Right atrium auricular region (tissue), 2 donors: ENCODE results near the gene MYH8. TPM values are rescaled to one million over a fixed set of nuclear protein-coding genes. Genes with fewer than 3 reads are reported as not detected.

ENCODE experiments used
- total RNA-seq, 2 donors: library from RNA; depleted of rRNA; stranded (reverse); fragments of >200 nt; gene quantifications; one replicate each; pipeline ENCODE4 v1.1.0, GENCODE V29; 2016

The MYH8 gene
- total RNA-seq, 2 donors from 2014 or later: not detected

Other genes starting within 250 kb of the MYH8 start
- 100 to 1,000 TPM in 1 of 2 donors, 10 to 100 TPM in 1; 79.7 to 113 TPM for gene GAS7, start 223.3 kb downstream of the MYH8 start, total RNA-seq
- gene MYH13, start 48.9 kb downstream of the MYH8 start, total RNA-seq: not detected
- gene MYH4, start 47.6 kb upstream of the MYH8 start, total RNA-seq: not detected
- gene MYH1, start 96.6 kb upstream of the MYH8 start, total RNA-seq: under 1 TPM in 1 of 2 donors, not detected in 1; 0.07 TPM
- not detected for gene MYH2, start 127.7 kb upstream of the MYH8 start, total RNA-seq
- under 1 TPM; 0.22 to 0.43 TPM for gene MYH3, start 235.4 kb upstream of the MYH8 start, total RNA-seq